Colonic mucosa (tissue), 4 donors: Measurements from ENCODE around the gene GABRG3. TPM values are rescaled to one million over a fixed set of nuclear protein-coding genes. Genes with fewer than 3 reads are reported as not detected.

ENCODE experiments used
- DNase-seq: peaks from one replicate; pipeline ENCODE4 v3.0.0-alpha.2; 2020
- H3K27ac ChIP-seq: fragments of 200-600 bp; one replicate; pipeline ENCODE4 v1.8.0; 2021
- H3K27me3 ChIP-seq: fragments of 200-600 bp; one replicate; pipeline ENCODE4 v1.8.0; 2021
- H3K36me3 ChIP-seq: fragments of 200-600 bp; one replicate; pipeline ENCODE4 v1.8.0; 2021
- H3K4me1 ChIP-seq: fragments of 200-600 bp; one replicate; pipeline ENCODE4 v1.8.0; 2021; ENCODE audit warnings: mild to moderate bottlenecking
- H3K4me3 ChIP-seq: fragments of 200-600 bp; one replicate; pipeline ENCODE4 v1.8.0; 2021
- H3K9ac ChIP-seq, 2 donors: one replicate each; pipeline ENCODE4 v1.7.0; 2013; ENCODE audit warnings: control low read depth in 2 of 2, low read depth in 2 of 2, low read length in 2 of 2
- H3K9me3 ChIP-seq: fragments of 200-600 bp; one replicate; pipeline ENCODE4 v1.8.0; 2021
- CTCF ChIP-seq: fragments of 200-600 bp; IDR thresholded peaks from one replicate; pipeline ENCODE4 v1.8.0; 2022; ENCODE audit warnings: antibody characterized with exemption, mild to moderate bottlenecking
- intact Hi-C: fragments of 100-400 bp; cut with DNase I; formaldehyde crosslinking; loops from one replicate; pipeline ENCODE4 v1.14.1; 2022
- total RNA-seq, 2 donors: library from RNA; stranded (reverse); fragmentation: NEBNext Ultra II Directional in 1 of 2; extraction: Animal tissue kit (Norgen Biotek cat#: 25700) in 1 of 2; gene quantifications; one replicate each; pipeline ENCODE4 v1.2.1, GENCODE V29; 2021
- donor health status: healthy.
- donor health status: DM: no; HTN: no; CAD: no.
- donor health status: DM: no; HTN: no; CAD: no.

GABRG3 gene
- total RNA-seq, 2 donors from 2014 or later, result not detected

DNA sequence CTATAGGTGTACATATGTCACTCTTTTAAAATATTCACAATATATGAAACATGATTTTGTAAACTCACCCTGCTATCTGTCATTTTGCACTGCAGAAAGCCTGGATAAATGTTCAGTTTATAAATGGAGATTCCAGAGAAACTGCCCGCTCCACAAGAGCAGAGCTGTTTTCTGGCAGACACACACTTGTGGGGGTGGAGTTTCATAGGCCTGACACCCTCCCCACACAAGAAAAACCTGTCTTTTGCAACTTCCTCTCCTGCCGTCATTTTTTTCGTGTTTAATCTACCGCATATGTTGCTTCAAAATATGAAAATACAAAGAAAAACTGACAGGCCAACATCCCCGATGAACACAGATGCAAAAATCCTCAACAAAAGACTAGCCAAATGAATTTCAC is 479.0 kb downstream of the GABRG3 start:
- TF ChIP-seq CTCF, result no peak
- Histone ChIP-seq H3K4me1 (no peaks in the 10 kb centered on the region), H3K27ac (no peak overlapping the region), H3K9me3 (no peaks in the 10 kb centered on the region), H3K36me3 (no peaks in the 10 kb centered on the region), H3K4me3 (no peak overlapping the region), H3K9ac (no peak overlapping the region), H3K27me3 (no peaks in the 10 kb centered on the region)
- DNase-seq, result no peak
- intact Hi-C loops, result loop anchor here (10.0 kb wide), 1 partner anchor 55 kb away; no protein-coding TSS in a partner anchor

DNA sequence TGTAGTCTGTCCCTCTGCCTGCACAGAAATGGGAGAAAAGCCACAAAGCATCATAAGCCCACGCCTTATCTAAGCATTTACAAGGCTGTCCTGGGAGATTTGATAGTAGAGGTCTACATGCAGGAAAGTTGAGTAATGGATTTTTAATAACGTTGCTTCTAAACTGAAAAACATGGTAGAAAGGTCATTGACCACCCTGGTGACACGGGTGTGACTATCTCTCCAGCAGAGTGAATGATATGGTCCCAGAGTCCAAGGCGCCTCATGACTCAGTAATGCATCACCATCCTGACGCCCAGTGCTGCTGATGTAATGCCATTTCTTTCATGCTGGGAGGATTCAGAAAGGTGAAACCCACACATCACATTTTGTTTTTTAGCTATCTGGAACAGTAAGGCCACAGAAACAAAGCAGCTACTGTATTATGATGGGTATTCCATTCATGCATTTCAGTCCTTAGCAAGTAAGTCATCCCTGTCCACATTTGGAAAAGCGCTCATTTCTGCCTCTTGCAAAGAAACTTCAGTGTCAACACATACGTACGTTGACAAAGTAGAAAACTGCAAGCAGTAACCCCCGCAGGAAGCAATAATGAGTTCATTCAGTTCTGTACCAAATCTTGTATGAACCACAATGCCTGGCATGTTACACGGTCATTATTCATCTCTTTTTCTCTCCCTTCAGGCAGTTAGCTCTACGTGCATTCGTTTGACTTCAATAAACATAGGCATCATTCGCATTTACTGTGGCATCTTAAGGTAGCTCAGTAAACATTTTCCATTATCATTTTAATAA is 483.5 kb downstream of the GABRG3 start:
- TF ChIP-seq CTCF, result no peak
- Histone ChIP-seq H3K9ac (no peak overlapping the region), H3K36me3 (no peaks in the 10 kb centered on the region), H3K27me3 (no peaks in the 10 kb centered on the region), H3K9me3 (no peaks in the 10 kb centered on the region), H3K4me3 (no peak overlapping the region), H3K27ac (no peak overlapping the region), H3K4me1 (no peaks in the 10 kb centered on the region)
- intact Hi-C loops, result no loop called here
- DNase-seq, result no peak

DNA sequence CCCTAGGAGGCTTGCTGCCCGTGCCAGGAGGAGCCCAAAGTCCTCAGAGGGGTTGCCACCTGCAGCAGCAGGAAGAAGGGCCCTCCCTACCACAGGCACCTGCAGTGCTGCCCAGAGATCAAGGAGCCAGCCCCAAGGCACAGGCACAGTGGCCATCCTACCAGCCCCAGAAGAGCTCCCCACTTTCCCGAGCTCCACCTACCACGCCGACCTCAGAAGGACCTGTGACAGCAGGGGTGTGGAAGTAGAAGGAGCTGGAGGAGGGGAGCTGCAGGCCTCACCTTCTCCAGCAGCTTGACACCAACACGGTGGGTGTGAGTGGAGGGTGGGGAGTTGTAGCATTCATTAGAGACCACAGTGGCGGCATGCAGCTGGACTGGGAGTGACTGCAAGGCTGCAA is 485.8 kb downstream of the GABRG3 start:
- Histone ChIP-seq H3K4me3 (no peak overlapping the region), H3K36me3 (no peaks in the 10 kb centered on the region), H3K4me1 (no peaks in the 10 kb centered on the region), H3K27ac (no peak overlapping the region), H3K9me3 (no peaks in the 10 kb centered on the region), H3K9ac (no peak overlapping the region), H3K27me3 (no peaks in the 10 kb centered on the region)
- intact Hi-C loops, result no loop called here
- no peak for DNase-seq
- no peak for TF ChIP-seq CTCF

GRCh38 chr15:27457766-27458165 is 486.8 kb downstream of the GABRG3 start:
- H3K9me3 ChIP-seq, result no peaks in the 10 kb centered on the region
- H3K36me3 ChIP-seq, result no peaks in the 10 kb centered on the region
- H3K4me3 ChIP-seq, result no peak overlapping the region
- no peaks in the 10 kb centered on the region for H3K4me1 ChIP-seq
- no peak for DNase-seq
- intact Hi-C loops, result no loop called here
- H3K27me3 ChIP-seq, result no peaks in the 10 kb centered on the region
- H3K27ac ChIP-seq, result no peak overlapping the region
- TF ChIP-seq CTCF, result no peak
- no peak overlapping the region for H3K9ac ChIP-seq

- TF ChIP-seq CTCF, result no peak
- no peak overlapping the region for H3K27ac ChIP-seq
- no peak overlapping the region for H3K4me3 ChIP-seq
- intact Hi-C loops, result no loop called here
- no peaks in the 10 kb centered on the region for H3K27me3 ChIP-seq
- no peaks in the 10 kb centered on the region for H3K36me3 ChIP-seq
- H3K9me3 ChIP-seq, result no peaks in the 10 kb centered on the region
- H3K4me1 ChIP-seq, result no peaks in the 10 kb centered on the region
- DNase-seq, result no peak
- no peak overlapping the region for H3K9ac ChIP-seq
These were observed 487.5 kb downstream of the GABRG3 start for GRCh38 chr15:27458345-27459084.
